GM23248 (cell line): Measurements from ENCODE around the gene CACNA1D. TPM values are rescaled to one million over a fixed set of nuclear protein-coding genes. Genes with fewer than 3 reads are reported as not detected.

Experiments used
- DNase-seq: peaks from one replicate; pipeline ENCODE4 v3.0.0-alpha.2; 2015
- H2AFZ ChIP-seq: fragments of 200-600 bp; sonication (generic); 2 replicates; pipeline ENCODE4 v1.6.1; 2016; ENCODE audit warnings: antibody characterized with exemption
- H3F3A ChIP-seq: fragments of 200-600 bp; sonication (generic); 2 replicates; pipeline ENCODE4 v1.6.1; 2016; ENCODE audit warnings: mild to moderate bottlenecking, antibody characterized with exemption, mixed run types; ENCODE audit not compliant: insufficient read depth
- H3K27ac ChIP-seq: fragments of 200-600 bp; sonication (generic); 2 replicates; pipeline ENCODE4 v1.5.1; 2016; ENCODE audit warnings: mild to moderate bottlenecking
- H3K27me3 ChIP-seq: fragments of 200-600 bp; sonication (generic); replicated peaks from 2 replicates; pipeline ENCODE4 v1.6.1; 2016; ENCODE audit warnings: mild to moderate bottlenecking; ENCODE audit not compliant: insufficient read depth
- H3K36me3 ChIP-seq: fragments of 200-600 bp; sonication (generic); 2 replicates; pipeline ENCODE4 v1.6.1; 2016; ENCODE audit warnings: low read depth, mild to moderate bottlenecking
- H3K4me1 ChIP-seq: fragments of 200-600 bp; sonication (generic); 2 replicates; pipeline ENCODE4 v1.6.1; 2016; ENCODE audit warnings: mild to moderate bottlenecking; ENCODE audit not compliant: insufficient read depth
- H3K4me2 ChIP-seq: fragments of 200-600 bp; sonication (generic); one replicate; pipeline ENCODE4 v1.6.1; 2016; ENCODE audit warnings: mild to moderate bottlenecking; ENCODE audit not compliant: unreplicated experiment
- H3K4me3 ChIP-seq: fragments of 200-600 bp; sonication (generic); 2 replicates; pipeline ENCODE4 v1.5.1; 2016; ENCODE audit warnings: mild to moderate bottlenecking
- H3K79me2 ChIP-seq: fragments of 200-600 bp; sonication (generic); 2 replicates; pipeline ENCODE4 v1.6.1; 2016; ENCODE audit warnings: mild to moderate bottlenecking; ENCODE audit not compliant: insufficient read depth
- H3K9ac ChIP-seq: fragments of 200-600 bp; sonication (generic); 2 replicates; pipeline ENCODE4 v1.6.1; 2016; ENCODE audit warnings: mild to moderate bottlenecking
- H3K9me2 ChIP-seq: fragments of 200-600 bp; sonication (generic); 2 replicates; pipeline ENCODE4 v1.6.1; 2016; ENCODE audit warnings: mixed run types, mild to moderate bottlenecking, moderate library complexity; ENCODE audit not compliant: insufficient read depth
- H3K9me3 ChIP-seq: fragments of 200-600 bp; sonication (generic); one replicate; pipeline ENCODE4 v1.6.1; 2017; ENCODE audit warnings: low read depth
- H4K20me1 ChIP-seq: fragments of 200-600 bp; sonication (generic); 2 replicates; pipeline ENCODE4 v1.6.0; 2016; ENCODE audit not compliant: insufficient read depth
- EZH2 ChIP-seq: fragments of 200-600 bp; sonication (generic); IDR thresholded peaks from 2 replicates; pipeline ENCODE4 v1.6.1; 2018; ENCODE audit warnings: antibody characterized with exemption, mild to moderate bottlenecking; ENCODE audit not compliant: insufficient read depth, poor library complexity, severe bottlenecking
- EZH2phosphoT487 ChIP-seq: fragments of 200-600 bp; sonication (generic); IDR thresholded peaks from 2 replicates; pipeline ENCODE4 v1.6.1; 2018; ENCODE audit warnings: antibody characterized with exemption, moderate library complexity, mild to moderate bottlenecking, low read depth; ENCODE audit not compliant: insufficient read depth
- WGBS, 2 experiments: methylation state at CpG; one replicate each; pipeline ENCODE4 v1.1.6; 2015 to 2017; ENCODE audit warnings: low lambda C conversion rate in 2 of 2, low coverage in 1 of 2; ENCODE audit errors: missing lambda C conversion rate in 2 of 2; 5-methylcytosine and 5-hydroxymethylcytosine counted together
- in situ Hi-C: fragments of 300-500 bp; cut with MboI; formaldehyde crosslinking; loops from 2 replicates; pipeline ENCODE4 v1.15.0; 2020
- polyA plus RNA-seq: library from polyadenylated mRNA; unstranded; fragments of >200 nt; fragmentation: Nextera tagmentation; extraction: Ambion mirVana; gene quantifications from 2 replicates; pipeline ENCODE4 v1.2.1, GENCODE V29; 2016
- total RNA-seq: library from RNA; depleted of rRNA; stranded (reverse); fragments of >200 nt; shearing (Covaris generic); gene quantifications from 2 replicates; pipeline ENCODE4 v1.2.3, GENCODE V29; 2014

CACNA1D gene
- total and polyA plus RNA-seq, 2 experiments from 2014 or later: not detected

DNA sequence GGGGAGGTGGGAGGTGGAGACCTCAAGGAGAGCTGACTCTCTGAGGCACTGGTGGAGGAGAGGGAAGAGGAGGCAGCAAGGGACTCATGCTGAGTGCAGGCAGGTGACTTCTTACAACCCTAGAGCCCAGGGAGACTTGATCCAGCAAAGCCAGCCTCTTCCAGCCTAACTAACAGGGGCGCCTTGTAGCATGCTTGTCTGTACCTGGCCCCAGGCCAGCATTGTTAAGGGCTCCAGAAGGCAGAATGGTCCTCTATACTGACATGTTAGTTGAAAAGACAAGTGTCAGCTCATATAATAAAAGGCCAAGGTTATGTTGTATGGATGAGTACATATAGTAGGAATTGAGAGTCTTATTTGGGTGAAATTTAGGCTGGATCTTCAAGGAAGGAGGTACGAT is 286.4 kb downstream of the CACNA1D start:
- Histone ChIP-seq H3K27me3 (no peaks in the 10 kb centered on the region), H3K9me2 (no peaks in the 10 kb centered on the region), H3F3A (peaks cover 8% of the 10 kb centered on the region), H3K9me3 (no peaks in the 10 kb centered on the region), H2AFZ (no peak overlapping the region), H3K27ac (no peak overlapping the region), H4K20me1 (no peaks in the 10 kb centered on the region), H3K79me2 (no peaks in the 10 kb centered on the region), H3K4me3 (no peak overlapping the region), H3K36me3 (no peaks in the 10 kb centered on the region), H3K4me2 (peak overlapping the region; percentile 31), H3K4me1 (peaks cover 16% of the 10 kb centered on the region), H3K9ac (no peak overlapping the region)
- in situ Hi-C loops: no loop called here
- no peak for DNase-seq
- TF ChIP-seq EZH2phosphoT487: no peak
- TF ChIP-seq EZH2: no peak
- 72 to 75% methylated on average over 2 of the region's 2 CpGs for WGBS, 2 experiments

DNA sequence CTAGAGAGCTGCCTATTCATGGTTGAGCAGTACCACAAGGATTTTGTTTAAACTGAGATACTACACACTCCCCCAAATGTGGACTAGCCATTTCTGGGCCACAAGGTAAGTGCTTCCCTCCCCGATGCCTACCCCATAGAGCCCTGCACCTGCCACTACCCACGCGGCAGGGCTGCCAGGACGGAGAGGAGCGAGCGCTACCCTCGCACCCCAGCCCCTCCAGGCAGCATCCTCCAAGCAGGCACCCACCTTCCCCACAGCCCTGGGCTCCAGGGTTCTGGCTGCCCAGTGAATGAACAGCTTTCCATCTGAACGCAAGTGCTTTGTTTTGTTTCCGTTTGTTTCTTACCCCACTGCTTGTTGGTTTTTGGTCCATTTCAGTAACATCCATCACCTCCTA is 292.6 kb downstream of the CACNA1D start:
- no peaks in the 10 kb centered on the region for H3F3A ChIP-seq
- H3K4me1 ChIP-seq: no peaks in the 10 kb centered on the region
- no peaks in the 10 kb centered on the region for H3K9me2 ChIP-seq
- no peak overlapping the region for H3K4me3 ChIP-seq
- no peak overlapping the region for H3K9ac ChIP-seq
- in situ Hi-C loops: no loop called here
- no peak overlapping the region for H2AFZ ChIP-seq
- H3K27ac ChIP-seq: no peak overlapping the region
- DNase-seq: no peak
- no peaks in the 10 kb centered on the region for H3K79me2 ChIP-seq
- H3K4me2 ChIP-seq: no peak overlapping the region
- whole genome bisulfite sequencing, 2 experiments: 86 to 87% methylated on average over 8 to 9 of the region's 9 CpGs
- TF ChIP-seq EZH2phosphoT487 (no peak), EZH2 (no peak)
- no peaks in the 10 kb centered on the region for H3K36me3 ChIP-seq
- H4K20me1 ChIP-seq: no peaks in the 10 kb centered on the region
- H3K9me3 ChIP-seq: no peaks in the 10 kb centered on the region
- H3K27me3 ChIP-seq: no peaks in the 10 kb centered on the region

DNA sequence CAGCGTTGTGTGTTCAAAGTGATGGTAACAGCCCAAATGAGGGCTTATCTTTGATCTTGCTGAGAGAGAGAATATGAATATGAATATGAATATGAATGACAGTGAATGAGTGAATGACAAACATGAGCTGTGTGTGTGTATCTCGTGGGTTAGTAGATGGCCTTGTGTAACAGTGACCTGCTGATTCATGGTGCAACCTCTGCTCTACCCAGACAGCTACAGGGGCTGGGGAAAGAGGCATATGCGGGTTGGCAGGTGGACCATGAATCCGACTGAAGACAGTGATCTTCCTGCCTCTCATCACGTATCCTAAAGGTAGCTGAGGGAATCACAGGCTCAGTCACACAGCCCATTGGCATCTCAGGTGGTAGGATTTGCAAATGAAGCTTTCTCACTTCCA is 293.6 kb downstream of the CACNA1D start:
- no peak for DNase-seq
- Histone ChIP-seq H3K36me3 (no peaks in the 10 kb centered on the region), H3K9me3 (no peaks in the 10 kb centered on the region), H3K27me3 (no peaks in the 10 kb centered on the region), H3F3A (no peaks in the 10 kb centered on the region), H3K27ac (no peak overlapping the region), H3K4me1 (no peaks in the 10 kb centered on the region), H3K4me3 (no peak overlapping the region), H3K9ac (no peak overlapping the region), H2AFZ (no peak overlapping the region), H3K4me2 (no peak overlapping the region), H3K9me2 (no peaks in the 10 kb centered on the region), H3K79me2 (no peaks in the 10 kb centered on the region), H4K20me1 (no peaks in the 10 kb centered on the region)
- in situ Hi-C loops: no loop called here
- 57 to 60% methylated on average over 5 of the region's 5 CpGs for WGBS, 2 experiments
- TF ChIP-seq EZH2phosphoT487: no peak
- no peak for TF ChIP-seq EZH2

DNA sequence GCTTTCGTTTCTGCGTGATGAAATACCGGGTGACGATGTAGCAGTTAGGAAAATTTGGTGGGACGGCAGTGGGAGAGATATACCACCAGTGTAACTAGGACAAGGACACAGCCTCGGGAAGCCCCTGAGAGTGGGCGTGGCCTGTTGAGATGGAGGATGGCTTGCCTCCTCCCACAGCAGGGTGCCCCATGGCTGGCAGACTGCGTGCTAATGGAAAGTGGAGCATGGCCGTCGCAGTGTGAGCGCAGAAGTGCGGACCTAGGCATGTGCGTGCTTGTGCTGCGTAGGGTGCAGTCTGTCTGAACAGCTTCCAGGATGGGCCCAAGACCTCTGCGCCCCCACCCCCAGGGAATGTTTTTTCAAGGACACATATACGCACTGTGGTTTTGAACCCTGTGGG is 295.0 kb downstream of the CACNA1D start:
- no peaks in the 10 kb centered on the region for H3K36me3 ChIP-seq
- H3K9me2 ChIP-seq: no peaks in the 10 kb centered on the region
- H3F3A ChIP-seq: no peaks in the 10 kb centered on the region
- H3K27me3 ChIP-seq: no peaks in the 10 kb centered on the region
- H3K4me2 ChIP-seq: no peak overlapping the region
- TF ChIP-seq EZH2 (no peak), EZH2phosphoT487 (no peak)
- no peaks in the 10 kb centered on the region for H3K9me3 ChIP-seq
- H3K4me3 ChIP-seq: no peak overlapping the region
- WGBS, 2 experiments: 78 to 83% methylated on average over 16 of the region's 16 CpGs
- H3K27ac ChIP-seq: no peak overlapping the region
- H3K4me1 ChIP-seq: no peaks in the 10 kb centered on the region; the same call in 1 of the 2 replicates
- no peak overlapping the region for H3K9ac ChIP-seq
- DNase-seq: no peak
- in situ Hi-C loops: no loop called here
- no peak overlapping the region for H2AFZ ChIP-seq
- H3K79me2 ChIP-seq: no peaks in the 10 kb centered on the region
- no peaks in the 10 kb centered on the region for H4K20me1 ChIP-seq

- Histone ChIP-seq H3K9me2 (no peaks in the 10 kb centered on the region), H4K20me1 (no peaks in the 10 kb centered on the region), H3K79me2 (no peaks in the 10 kb centered on the region), H3F3A (0 out of 2 replicates have a peak, but pooled peaks cover 3% of the 10 kb centered on the region), H3K4me1 (peaks cover 9% of the 10 kb centered on the region), H3K36me3 (no peaks in the 10 kb centered on the region), H3K4me3 (no peak overlapping the region), H2AFZ (no peak overlapping the region), H3K27me3 (no peaks in the 10 kb centered on the region), H3K4me2 (no peak overlapping the region), H3K9me3 (no peaks in the 10 kb centered on the region), H3K27ac (no peak overlapping the region), H3K9ac (no peak overlapping the region)
- WGBS, 2 experiments: 95% methylated on average over 5 of the region's 5 CpGs
- DNase-seq: no peak
- in situ Hi-C loops: no loop called here
- TF ChIP-seq EZH2phosphoT487 (no peak), EZH2 (no peak)
These were observed 296.1 kb downstream of the CACNA1D start for GRCh38 chr3:53790470-53790869.
